OCI-LY1 (cell line): ENCODE results near the gene HOXA3.

Source experiments
- CTCF ChIP-seq: fragments of 200-600 bp; sonication (generic), shearing (Covaris generic); IDR thresholded peaks from 2 replicates; pipeline ENCODE4 v1.5.1; 2017; ENCODE audit warnings: mild to moderate bottlenecking, antibody characterized with exemption, low read length, moderate library complexity, mixed read lengths
- EZH2 ChIP-seq: fragments of 200-600 bp; sonication (generic), shearing (Covaris generic); IDR thresholded peaks from 2 replicates; pipeline ENCODE4 v1.8.0; 2017; ENCODE audit warnings: borderline replicate concordance, mixed run types, mild to moderate bottlenecking, antibody characterized with exemption, low read length, moderate library complexity, mixed read lengths

DNA sequence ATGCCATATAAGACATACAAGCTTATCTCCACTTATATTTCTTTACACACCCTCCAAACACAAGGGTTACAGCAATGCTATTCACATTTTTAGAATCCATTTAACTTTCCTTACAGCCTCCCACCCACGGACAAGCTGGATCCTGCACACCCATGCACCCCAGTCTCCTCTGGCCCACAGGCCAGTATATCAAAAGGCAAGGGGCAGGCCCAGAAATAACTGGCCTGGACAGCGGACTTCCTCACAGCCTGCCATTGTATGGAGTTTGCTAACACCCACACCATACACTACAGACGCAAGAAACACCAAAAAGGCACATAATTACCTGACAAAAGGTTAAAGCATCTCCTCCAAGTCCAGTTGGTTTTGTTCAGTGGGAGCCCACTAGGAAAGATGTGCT lies 33.8 kb downstream of the HOXA3 start:
- TF ChIP-seq CTCF (no peak), EZH2 (no peak)
